ENCODE measurements around the gene ARFGAP2. TPM values are rescaled to one million over a fixed set of nuclear protein-coding genes. Genes with fewer than 3 reads are reported as not detected.

Gene ARFGAP2
- total and polyA plus RNA-seq, 2 donors from 2014 or later: 59.3 to 87.5 TPM

DNA sequence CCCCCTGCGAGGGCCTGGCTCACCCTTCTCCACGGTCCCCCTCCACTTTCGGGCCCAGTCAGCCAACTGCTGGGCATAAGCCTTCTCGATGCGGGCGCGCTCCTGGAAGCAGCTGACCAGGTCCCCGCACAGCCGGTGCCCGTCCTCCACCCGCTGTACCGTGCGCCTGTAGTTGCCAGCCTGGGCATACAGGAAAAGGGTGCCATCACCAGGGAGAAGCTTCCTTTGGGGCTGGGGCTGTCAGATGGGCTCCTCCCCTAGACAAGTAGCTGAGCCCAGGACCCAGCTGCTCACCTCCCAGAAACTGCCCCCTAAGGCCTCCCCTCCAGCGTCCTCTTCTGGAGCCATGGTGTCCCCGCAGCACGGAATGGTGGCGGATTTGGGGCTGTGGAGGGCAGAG lies 5.7 kb upstream of the ARFGAP2 start:
- intact Hi-C loops (cut with DNase I): no loop called here
- DNase-seq (no peak), FAIRE-seq (no peak)
- peaks cover 0 to 15% (median 14%) of the 10 kb centered on the region in 3 donors for H3K4me1 ChIP-seq (ENCODE audit: control insufficient read depth in 2 of 3, insufficient read depth in 2 of 3, low read depth in 1 of 3, low read length in 3 of 3)
- TF ChIP-seq, protein P1, sequence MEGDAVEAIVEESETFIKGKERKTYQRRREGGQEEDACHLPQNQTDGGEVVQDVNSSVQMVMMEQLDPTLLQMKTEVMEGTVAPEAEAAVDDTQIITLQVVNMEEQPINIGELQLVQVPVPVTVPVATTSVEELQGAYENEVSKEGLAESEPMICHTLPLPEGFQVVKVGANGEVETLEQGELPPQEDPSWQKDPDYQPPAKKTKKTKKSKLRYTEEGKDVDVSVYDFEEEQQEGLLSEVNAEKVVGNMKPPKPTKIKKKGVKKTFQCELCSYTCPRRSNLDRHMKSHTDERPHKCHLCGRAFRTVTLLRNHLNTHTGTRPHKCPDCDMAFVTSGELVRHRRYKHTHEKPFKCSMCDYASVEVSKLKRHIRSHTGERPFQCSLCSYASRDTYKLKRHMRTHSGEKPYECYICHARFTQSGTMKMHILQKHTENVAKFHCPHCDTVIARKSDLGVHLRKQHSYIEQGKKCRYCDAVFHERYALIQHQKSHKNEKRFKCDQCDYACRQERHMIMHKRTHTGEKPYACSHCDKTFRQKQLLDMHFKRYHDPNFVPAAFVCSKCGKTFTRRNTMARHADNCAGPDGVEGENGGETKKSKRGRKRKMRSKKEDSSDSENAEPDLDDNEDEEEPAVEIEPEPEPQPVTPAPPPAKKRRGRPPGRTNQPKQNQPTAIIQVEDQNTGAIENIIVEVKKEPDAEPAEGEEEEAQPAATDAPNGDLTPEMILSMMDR (IDR thresholded peaks at IDR 0.05; ENCODE audit: borderline replicate concordance, extremely low read depth, insufficient read depth): no peak
- peaks cover 0 to 2% (median 0%) of the 10 kb centered on the region in 3 donors for H3K36me3 ChIP-seq (ENCODE audit: control insufficient read depth in 2 of 3, insufficient read depth in 3 of 3, low read length in 3 of 3)
- no peak overlapping the region for H3K4me3 ChIP-seq (ENCODE audit: low read length in 3 of 3)
- H3K27me3 ChIP-seq (ENCODE audit: control insufficient read depth, insufficient read depth, low read length): no peaks in the 10 kb centered on the region
- H3K27ac ChIP-seq (ENCODE audit: low read depth in 2 of 2, low read length in 2 of 2): no peak overlapping the region
- H3K9ac ChIP-seq (ENCODE audit: low read length in 3 of 3): no peak overlapping the region
- no peaks in the 10 kb centered on the region for H3K9me3 ChIP-seq (ENCODE audit: control insufficient read depth in 2 of 3, insufficient read depth in 1 of 3, low read length in 3 of 3)

- H3K9ac ChIP-seq (ENCODE audit: low read length in 3 of 3): no peak overlapping the region
- intact Hi-C loops (cut with DNase I): no loop called here
Measured at GRCh38 chr11:47181271-47181670, 4.6 kb upstream of the ARFGAP2 start.

GRCh38 chr11:47180006-47180787 lies 3.5 kb upstream of the ARFGAP2 start:
- no peaks in the 10 kb centered on the region for H3K27me3 ChIP-seq (ENCODE audit: control insufficient read depth, insufficient read depth, low read length)
- FAIRE-seq (no peak), DNase-seq (no peak)
- no peak overlapping the region for H3K4me3 ChIP-seq (ENCODE audit: low read length in 3 of 3)
- intact Hi-C loops (cut with DNase I): no loop called here
- H3K9ac ChIP-seq (ENCODE audit: low read length in 3 of 3): no peak overlapping the region
- no peak overlapping the region for H3K27ac ChIP-seq (ENCODE audit: low read depth in 2 of 2, low read length in 2 of 2)
- TF ChIP-seq, protein P1 (IDR thresholded peaks at IDR 0.05; ENCODE audit: borderline replicate concordance, extremely low read depth, insufficient read depth): no peak
- H3K36me3 ChIP-seq (ENCODE audit: control insufficient read depth in 2 of 3, insufficient read depth in 3 of 3, low read length in 3 of 3): peaks cover 0 to 10% (median 2%) of the 10 kb centered on the region in 3 donors
- H3K9me3 ChIP-seq (ENCODE audit: control insufficient read depth in 2 of 3, insufficient read depth in 1 of 3, low read length in 3 of 3): no peaks in the 10 kb centered on the region
- peaks cover 4 to 20% (median 19%) of the 10 kb centered on the region in 3 donors for H3K4me1 ChIP-seq (ENCODE audit: control insufficient read depth in 2 of 3, insufficient read depth in 2 of 3, low read depth in 1 of 3, low read length in 3 of 3)

More at GRCh38 chr11:47181271-47181670, 4.6 kb upstream of the ARFGAP2 start:
- no peak overlapping the region for H3K4me3 ChIP-seq (ENCODE audit: low read length in 3 of 3)
- DNase-seq: no peak
- H3K27ac ChIP-seq (ENCODE audit: low read depth in 2 of 2, low read length in 2 of 2): no peak overlapping the region
- peaks cover 0 to 2% (median 0%) of the 10 kb centered on the region in 3 donors for H3K36me3 ChIP-seq (ENCODE audit: control insufficient read depth in 2 of 3, insufficient read depth in 3 of 3, low read length in 3 of 3)
- H3K9me3 ChIP-seq (ENCODE audit: control insufficient read depth in 2 of 3, insufficient read depth in 1 of 3, low read length in 3 of 3): no peaks in the 10 kb centered on the region
- H3K27me3 ChIP-seq (ENCODE audit: control insufficient read depth, insufficient read depth, low read length): no peaks in the 10 kb centered on the region
- peaks cover 0 to 11% (median 9%) of the 10 kb centered on the region in 3 donors for H3K4me1 ChIP-seq (ENCODE audit: control insufficient read depth in 2 of 3, insufficient read depth in 2 of 3, low read depth in 1 of 3, low read length in 3 of 3)
- TF ChIP-seq, protein P1 (IDR thresholded peaks at IDR 0.05; ENCODE audit: borderline replicate concordance, extremely low read depth, insufficient read depth): no peak
- no peak for FAIRE-seq

Data from kidney (tissue), 14 donors.